ENCODE data around the gene KPNA2.

The KPNA2 gene

GRCh38 chr17:68053231-68054013, 17.9 kb downstream of the KPNA2 start:
- Histone ChIP-seq H3K27me3 (replicated peaks; ENCODE audit: insufficient read depth, low read length) (no peaks in the 10 kb centered on the region), H3K79me2 (ENCODE audit: low read length) (no peaks in the 10 kb centered on the region), H3K4me1 (ENCODE audit: low read length) (no peaks in the 10 kb centered on the region), H3F3A (ENCODE audit: insufficient read depth, low read length) (no peaks in the 10 kb centered on the region), H3K9me2 (replicated peaks; ENCODE audit: insufficient read depth, low read length) (no peaks in the 10 kb centered on the region), H3K9ac (ENCODE audit: low read length) (no peak overlapping the region), H3K27ac (ENCODE audit: low read length) (no peak overlapping the region), H4K20me1 (ENCODE audit: insufficient read depth, low read length) (no peaks in the 10 kb centered on the region), H3K4me3 (ENCODE audit: low read length) (no peak overlapping the region), H3K9me3 (replicated peaks; ENCODE audit: insufficient read depth, low read length) (no peaks in the 10 kb centered on the region), H2AFZ (ENCODE audit: low read length) (no peak overlapping the region), H3K4me2 (ENCODE audit: low read depth, low read length) (no peak overlapping the region), H3K36me3 (replicated peaks; ENCODE audit: insufficient read depth, low read length) (no peaks in the 10 kb centered on the region)
- DNase-seq: no peak
- TF ChIP-seq EZH2phosphoT487 (IDR thresholded peaks at IDR 0.05; ENCODE audit: low read length): no peak
- TF ChIP-seq EZH2 (optimal IDR thresholded peaks at IDR 0.05; ENCODE audit: low read depth, low read length): no peak
- TF ChIP-seq, protein P1, sequence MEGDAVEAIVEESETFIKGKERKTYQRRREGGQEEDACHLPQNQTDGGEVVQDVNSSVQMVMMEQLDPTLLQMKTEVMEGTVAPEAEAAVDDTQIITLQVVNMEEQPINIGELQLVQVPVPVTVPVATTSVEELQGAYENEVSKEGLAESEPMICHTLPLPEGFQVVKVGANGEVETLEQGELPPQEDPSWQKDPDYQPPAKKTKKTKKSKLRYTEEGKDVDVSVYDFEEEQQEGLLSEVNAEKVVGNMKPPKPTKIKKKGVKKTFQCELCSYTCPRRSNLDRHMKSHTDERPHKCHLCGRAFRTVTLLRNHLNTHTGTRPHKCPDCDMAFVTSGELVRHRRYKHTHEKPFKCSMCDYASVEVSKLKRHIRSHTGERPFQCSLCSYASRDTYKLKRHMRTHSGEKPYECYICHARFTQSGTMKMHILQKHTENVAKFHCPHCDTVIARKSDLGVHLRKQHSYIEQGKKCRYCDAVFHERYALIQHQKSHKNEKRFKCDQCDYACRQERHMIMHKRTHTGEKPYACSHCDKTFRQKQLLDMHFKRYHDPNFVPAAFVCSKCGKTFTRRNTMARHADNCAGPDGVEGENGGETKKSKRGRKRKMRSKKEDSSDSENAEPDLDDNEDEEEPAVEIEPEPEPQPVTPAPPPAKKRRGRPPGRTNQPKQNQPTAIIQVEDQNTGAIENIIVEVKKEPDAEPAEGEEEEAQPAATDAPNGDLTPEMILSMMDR (IDR thresholded peaks at IDR 0.05; ENCODE audit: low read length): no peak

DNA sequence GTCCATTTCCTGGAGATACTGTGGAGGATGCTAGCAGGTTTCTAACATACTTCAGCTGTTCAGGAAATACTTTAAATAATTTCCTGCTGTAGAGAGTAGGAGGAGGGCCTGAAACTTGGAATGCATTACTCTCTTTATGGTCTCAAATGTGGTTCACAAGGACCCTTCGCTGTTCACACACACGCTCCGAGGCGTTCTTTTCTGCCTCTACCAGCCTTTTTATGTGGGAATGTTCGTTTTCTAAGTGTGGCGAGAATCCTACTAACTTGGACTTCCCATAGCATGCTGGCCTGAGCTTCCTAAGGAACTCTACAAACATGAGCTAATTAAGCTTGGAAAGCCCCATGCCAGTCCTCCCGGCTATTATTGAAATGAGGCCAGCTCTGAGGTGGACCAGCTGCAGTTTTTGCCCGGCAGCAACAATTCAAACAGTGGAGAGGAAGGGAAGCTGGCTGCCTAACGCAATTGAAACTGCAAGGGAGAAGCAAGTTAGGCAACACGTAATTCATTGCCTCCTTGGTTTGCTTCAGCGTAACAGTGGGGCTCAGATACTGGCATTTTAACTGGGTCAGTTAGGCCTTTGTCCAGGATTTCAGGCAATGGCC, 18.9 kb downstream of the KPNA2 start:
- Histone ChIP-seq H3K36me3 (replicated peaks; ENCODE audit: insufficient read depth, low read length) (no peaks in the 10 kb centered on the region), H3K27me3 (replicated peaks; ENCODE audit: insufficient read depth, low read length) (no peaks in the 10 kb centered on the region), H3K9me2 (replicated peaks; ENCODE audit: insufficient read depth, low read length) (no peaks in the 10 kb centered on the region), H3K4me2 (ENCODE audit: low read depth, low read length) (no peak overlapping the region), H3K4me3 (ENCODE audit: low read length) (no peak overlapping the region), H3K9me3 (replicated peaks; ENCODE audit: insufficient read depth, low read length) (no peaks in the 10 kb centered on the region), H3F3A (ENCODE audit: insufficient read depth, low read length) (no peaks in the 10 kb centered on the region), H4K20me1 (ENCODE audit: insufficient read depth, low read length) (no peaks in the 10 kb centered on the region), H3K9ac (ENCODE audit: low read length) (no peak overlapping the region), H3K4me1 (ENCODE audit: low read length) (no peaks in the 10 kb centered on the region), H2AFZ (ENCODE audit: low read length) (no peak overlapping the region), H3K79me2 (ENCODE audit: low read length) (no peaks in the 10 kb centered on the region), H3K27ac (ENCODE audit: low read length) (no peak overlapping the region)
- TF ChIP-seq EZH2 (optimal IDR thresholded peaks at IDR 0.05; ENCODE audit: low read depth, low read length): no peak
- DNase-seq: no peak

GRCh38 chr17:68057531-68057952, 22.0 kb downstream of the KPNA2 start:
- Histone ChIP-seq H3K36me3 (replicated peaks; ENCODE audit: insufficient read depth, low read length) (no peaks in the 10 kb centered on the region), H3K4me1 (ENCODE audit: low read length) (peaks cover 8% of the 10 kb centered on the region), H3K79me2 (ENCODE audit: low read length) (no peaks in the 10 kb centered on the region), H3K4me2 (ENCODE audit: low read depth, low read length) (no peak overlapping the region), H2AFZ (ENCODE audit: low read length) (no peak overlapping the region), H3K4me3 (ENCODE audit: low read length) (no peak overlapping the region), H3K9ac (ENCODE audit: low read length) (no peak overlapping the region), H3F3A (ENCODE audit: insufficient read depth, low read length) (peaks cover 11% of the 10 kb centered on the region), H3K27me3 (replicated peaks; ENCODE audit: insufficient read depth, low read length) (no peaks in the 10 kb centered on the region), H3K9me2 (replicated peaks; ENCODE audit: insufficient read depth, low read length) (no peaks in the 10 kb centered on the region), H4K20me1 (ENCODE audit: insufficient read depth, low read length) (no peaks in the 10 kb centered on the region), H3K27ac (ENCODE audit: low read length) (no peak overlapping the region), H3K9me3 (replicated peaks; ENCODE audit: insufficient read depth, low read length) (no peaks in the 10 kb centered on the region)
- TF ChIP-seq EZH2 (optimal IDR thresholded peaks at IDR 0.05; ENCODE audit: low read depth, low read length) (no peak), EZH2phosphoT487 (IDR thresholded peaks at IDR 0.05; ENCODE audit: low read length) (no peak)
- TF ChIP-seq, protein P1 (IDR thresholded peaks at IDR 0.05; ENCODE audit: low read length): peak; percentile 60
- peak; percentile 29 for DNase-seq

Data from MM.1S (cell line).